Head of caudate nucleus (tissue), 42 donors: ENCODE measurements around the gene ENKD1.
"Not testable (repeated sequence)": the region's sequence is repeated elsewhere in the genome, so short reads cannot be mapped to it uniquely, and the experiment has no call there.

ENCODE experiments used
- DNase-seq, 42 donors: peaks; one replicate each; pipeline versions ENCODE4 v3.0.0 to v3.0.0-alpha.2; 2020 to 2021; ENCODE audit warnings: mixed read lengths in 7 of 42
- intact Hi-C: fragments of 100-400 bp; cut with DNase I; formaldehyde crosslinking; loops from one replicate; pipeline ENCODE4 v1.15.0; 2022

Gene ENKD1, protein sequence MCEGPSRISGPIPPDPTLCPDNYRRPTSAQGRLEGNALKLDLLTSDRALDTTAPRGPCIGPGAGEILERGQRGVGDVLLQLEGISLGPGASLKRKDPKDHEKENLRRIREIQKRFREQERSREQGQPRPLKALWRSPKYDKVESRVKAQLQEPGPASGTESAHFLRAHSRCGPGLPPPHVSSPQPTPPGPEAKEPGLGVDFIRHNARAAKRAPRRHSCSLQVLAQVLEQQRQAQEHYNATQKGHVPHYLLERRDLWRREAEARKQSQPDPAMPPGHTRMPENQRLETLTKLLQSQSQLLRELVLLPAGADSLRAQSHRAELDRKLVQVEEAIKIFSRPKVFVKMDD

DNA sequence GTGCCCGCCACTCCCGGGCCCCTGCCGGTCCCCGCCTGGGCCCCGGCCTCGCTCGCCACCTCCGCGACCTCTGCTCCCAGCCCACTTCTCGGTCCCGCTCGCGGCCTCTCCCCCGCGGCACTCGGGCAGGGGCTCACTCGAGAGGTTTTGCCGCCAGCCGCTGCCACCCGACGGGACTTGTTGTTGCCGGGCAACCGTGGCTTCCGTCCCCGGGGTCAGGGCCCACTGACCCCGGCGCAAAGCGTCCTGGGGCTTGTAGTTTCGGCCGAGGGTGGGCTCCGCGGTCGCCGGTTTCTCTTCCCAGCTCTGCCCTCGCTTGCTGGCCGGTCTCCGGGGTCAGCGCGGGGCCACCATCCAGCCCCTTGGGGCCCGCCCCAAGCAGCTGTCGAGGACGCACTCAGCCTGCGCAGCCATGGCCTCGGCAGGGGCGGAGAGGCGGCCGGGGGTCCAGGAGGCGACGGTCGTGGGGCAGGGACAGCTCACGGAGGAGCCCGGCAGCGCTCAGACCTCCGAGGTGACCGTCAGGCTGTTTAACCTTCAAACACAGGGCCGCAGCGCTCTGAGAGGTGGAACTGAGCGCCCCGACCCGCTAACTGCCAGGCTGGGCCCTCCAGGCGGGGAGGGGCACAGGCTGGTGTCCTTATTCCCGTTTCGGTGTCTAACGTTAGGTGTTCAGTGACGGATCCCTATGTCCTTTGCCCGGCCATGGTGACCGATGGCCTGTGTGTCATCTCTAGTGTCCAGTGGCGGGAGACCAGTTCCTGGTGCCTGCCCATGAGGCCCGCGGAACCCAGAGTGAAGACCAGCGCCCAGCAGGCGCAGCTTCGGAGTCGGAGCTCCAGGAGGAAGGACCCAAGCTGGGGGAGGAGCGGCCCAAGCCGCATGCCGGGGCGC is at the start of gene ENKD1, which contains the start of gene C16orf86:
TSS of gene ENKD1 (minus strand) at position 192 of the 894 bp plus-strand sequence. CDS start 308 bp downstream, outside the sequence.
TSS of gene C16orf86 (plus strand) at position 256 of the 894 bp plus-strand sequence. CDS start at position 413, 157 bp downstream.
- DNase-seq = peak; percentile 76 to 95 (median 90)
- intact Hi-C loops = loop anchor here (5.0 kb wide), 1 partner anchor 145 kb away; no protein-coding TSS in a partner anchor

DNA sequence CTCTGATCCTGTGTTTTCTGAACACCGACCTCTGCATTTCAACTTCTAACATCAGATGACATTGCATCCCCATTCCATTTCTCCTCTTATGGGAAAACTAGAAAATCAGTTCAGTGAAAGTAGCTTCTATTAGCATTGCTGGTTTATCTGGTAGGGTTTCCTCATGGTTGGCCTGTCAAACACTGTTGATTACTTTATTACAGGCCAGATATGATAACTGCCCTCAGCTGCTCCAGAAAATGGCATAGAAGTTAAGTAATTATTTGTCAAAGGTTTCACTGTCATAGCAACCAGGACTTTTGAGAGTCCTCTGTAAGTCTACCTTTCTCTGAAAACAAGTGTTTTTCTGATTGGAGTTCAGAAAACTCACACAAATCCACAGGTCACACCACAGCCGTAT is 49.5 kb upstream of the ENKD1 start:
- no peak for DNase-seq
- intact Hi-C loops = no loop called here

DNA sequence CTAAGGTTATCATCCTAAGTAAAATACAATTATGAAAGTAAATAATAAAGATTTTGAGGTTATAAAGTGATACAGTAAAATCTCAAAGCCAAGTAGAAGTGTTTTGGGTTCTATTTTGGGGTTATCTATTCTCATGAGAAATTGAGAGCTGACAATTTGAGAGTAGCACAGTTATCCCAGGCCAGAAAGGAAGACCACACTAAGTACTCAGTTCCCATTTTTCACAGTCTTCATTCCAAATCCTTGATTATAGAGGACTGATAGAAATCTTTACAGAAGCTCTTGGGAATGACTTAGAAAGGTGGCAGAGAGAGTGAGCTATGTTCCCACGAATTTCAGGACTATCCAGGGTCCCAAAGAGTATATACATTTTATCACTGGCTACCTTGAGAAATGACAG is 48.0 kb upstream of the ENKD1 start:
- intact Hi-C loops = no loop called here
- no peak for DNase-seq

DNA sequence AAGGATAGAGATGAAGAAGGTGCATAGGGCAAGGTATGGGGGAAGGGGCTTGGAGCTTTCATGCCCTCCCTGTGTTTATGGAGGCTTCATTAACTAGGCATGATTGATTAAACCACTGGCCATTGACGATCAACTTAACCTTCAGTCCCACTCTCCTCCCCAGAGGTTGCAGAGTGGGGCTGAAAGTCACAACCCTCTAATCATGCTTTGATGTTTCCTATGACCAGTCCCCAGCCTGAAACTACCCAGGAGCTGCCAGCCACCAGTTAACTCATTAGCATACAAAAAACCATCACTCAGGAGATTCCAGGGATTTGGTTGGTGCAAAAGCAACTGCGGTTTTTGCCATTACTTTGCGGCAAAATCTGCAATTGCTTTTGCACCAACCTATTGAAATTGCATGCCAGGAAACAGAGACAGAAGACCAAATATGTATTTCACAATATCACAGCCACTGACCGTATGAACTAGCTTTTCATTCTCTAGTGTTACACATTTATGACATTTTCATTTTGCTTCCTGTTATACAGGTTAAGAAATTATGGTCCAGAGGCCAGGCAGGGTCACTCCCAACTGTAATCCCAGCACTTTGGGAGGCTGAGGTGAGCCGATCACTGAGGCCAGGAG is 47.2 kb upstream of the ENKD1 start:
- intact Hi-C loops = no loop called here

DNA sequence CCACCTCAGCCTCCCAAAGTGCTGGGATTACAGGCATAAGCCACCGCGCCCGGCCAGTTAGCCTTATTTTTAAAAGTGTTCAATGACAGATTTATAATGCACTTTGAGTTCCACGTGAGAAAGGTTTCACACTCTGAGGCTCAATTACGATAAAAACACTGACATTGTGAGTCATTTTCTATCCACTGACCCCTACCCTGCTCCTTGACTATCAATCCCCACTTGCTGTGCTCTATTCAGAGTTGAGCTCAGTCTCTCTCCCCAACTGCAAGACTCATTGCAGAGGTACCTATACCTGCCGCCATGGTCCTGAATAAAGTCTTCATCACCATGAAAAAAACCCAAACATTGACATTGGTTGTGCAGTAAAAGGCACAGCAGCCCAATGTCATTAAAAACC is 44.1 kb upstream of the ENKD1 start:
- no peak for DNase-seq
- intact Hi-C loops = no loop called here

More for the DNA sequence above, 47.2 kb upstream of the ENKD1 start:
- no peak for DNase-seq

DNA sequence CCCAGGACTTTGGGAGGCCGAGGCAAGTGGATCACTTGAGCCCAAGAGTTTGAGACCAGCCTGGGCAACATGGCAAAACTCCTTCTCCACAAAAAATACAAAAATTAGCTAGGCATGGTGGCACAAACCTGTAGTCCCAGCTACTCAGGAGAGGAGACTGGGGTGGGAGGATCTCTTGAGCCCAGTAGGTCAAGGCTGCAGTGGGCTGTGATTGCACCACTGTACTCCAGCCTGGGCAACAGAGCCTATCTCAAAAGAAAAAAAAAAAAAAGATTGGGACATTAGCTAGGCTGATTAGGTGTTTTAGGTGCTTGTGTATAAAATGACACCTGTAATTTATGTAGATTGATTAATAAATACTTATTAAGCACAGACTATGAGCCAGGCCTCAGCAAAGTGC is 42.5 kb upstream of the ENKD1 start:
- intact Hi-C loops = no loop called here
- DNase-seq = no peak

DNA sequence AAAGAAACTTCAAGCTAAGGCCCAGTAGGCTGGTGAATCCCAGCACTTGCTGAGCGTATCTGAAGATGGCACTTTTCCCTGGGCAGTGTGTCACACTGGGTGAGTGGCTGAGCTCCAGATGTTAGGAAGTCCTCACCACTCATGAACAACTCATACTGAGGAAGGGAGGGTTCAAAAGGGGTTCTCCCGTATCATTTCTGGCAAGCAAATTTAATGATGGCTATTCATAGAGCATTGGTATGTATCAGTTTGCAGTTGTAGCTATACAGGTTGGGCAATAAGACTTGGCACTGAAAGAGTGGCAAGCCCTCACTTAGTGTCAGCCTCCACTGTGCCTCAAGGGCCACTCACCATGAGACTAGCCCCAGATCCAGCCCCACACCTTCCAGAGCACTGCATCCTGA is 41.8 kb upstream of the ENKD1 start:
- intact Hi-C loops = no loop called here
- DNase-seq = no peak

DNA sequence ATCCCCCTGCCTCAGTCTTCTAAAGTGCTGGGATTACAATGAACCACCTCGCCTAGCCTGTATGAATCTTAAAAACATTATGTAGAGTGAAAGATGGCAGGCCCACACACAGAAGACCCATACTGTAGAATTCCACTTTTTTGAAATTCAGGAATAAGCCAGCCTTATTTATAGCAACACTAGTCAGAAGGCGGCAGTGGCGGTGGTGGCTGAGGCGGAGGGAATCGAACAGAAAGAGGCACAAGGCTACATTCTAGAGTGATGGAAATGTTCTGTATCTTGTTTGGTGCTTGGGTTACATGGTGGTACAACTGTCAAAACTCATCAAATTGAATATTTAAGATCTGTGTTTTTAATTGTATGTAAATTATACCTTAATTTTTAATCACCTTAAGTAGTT is 41.2 kb upstream of the ENKD1 start:
- intact Hi-C loops = no loop called here
- peak in 34 of 42 donors; percentile 1 to 77 (median 42) for DNase-seq

DNA sequence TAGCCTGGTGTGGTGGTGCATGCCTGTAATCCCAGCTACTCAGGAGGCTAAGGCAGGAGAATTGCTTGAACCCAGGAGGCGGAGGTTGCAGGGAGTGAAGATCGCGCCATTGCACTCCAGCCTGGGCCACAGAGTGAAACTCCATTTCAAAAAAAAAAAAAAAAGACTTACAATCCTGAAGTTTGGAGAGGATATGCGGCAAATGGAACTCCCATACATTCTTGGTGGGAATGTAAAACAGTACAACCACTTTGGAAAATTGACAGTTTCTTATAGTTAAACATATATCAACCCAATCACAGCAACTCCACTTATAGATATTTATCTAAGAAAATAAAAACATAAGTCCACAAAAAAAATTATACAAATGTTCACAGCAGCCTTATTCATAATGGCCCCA is 40.7 kb upstream of the ENKD1 start:
- no peak for DNase-seq
- intact Hi-C loops = no loop called here

DNA sequence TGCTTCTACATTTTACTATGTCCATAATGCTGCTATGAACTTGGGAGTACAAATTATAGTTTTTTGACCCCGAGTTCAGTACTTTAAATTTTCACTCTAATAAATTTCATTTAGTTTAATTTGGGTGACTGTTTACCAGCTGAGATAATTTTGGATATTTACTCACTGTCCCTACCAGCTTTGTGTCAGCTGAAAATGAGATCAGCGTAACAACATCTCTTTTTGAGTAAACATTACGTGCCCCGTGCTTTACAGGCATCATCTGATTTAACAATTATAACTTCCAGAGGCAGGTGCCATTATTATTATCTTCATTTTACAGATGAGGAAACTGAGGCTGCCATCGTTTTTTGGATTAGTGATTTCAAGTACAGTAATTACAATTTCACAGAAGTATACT is 37.6 kb upstream of the ENKD1 start:
- no peak for DNase-seq
- intact Hi-C loops = no loop called here

DNA sequence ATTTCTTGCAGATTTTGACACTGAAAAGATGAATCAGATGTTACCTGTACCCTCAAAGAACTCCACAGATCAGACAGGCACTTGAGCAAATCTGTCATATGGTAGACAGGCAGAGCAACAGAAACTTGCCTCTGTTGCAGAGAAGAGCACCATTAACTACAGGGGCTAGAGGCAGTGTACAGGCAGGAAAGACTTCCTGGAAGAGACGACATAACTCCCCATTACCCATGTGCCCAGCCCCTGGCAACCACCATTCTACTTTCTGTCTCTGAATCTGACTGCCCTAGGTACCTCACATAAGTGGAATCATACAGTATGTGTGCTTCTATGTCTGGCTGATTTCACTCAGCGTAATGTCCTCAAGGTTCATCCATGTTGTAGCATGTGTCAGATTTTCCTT is 37.1 kb upstream of the ENKD1 start:
- intact Hi-C loops = no loop called here
- no peak for DNase-seq

DNA sequence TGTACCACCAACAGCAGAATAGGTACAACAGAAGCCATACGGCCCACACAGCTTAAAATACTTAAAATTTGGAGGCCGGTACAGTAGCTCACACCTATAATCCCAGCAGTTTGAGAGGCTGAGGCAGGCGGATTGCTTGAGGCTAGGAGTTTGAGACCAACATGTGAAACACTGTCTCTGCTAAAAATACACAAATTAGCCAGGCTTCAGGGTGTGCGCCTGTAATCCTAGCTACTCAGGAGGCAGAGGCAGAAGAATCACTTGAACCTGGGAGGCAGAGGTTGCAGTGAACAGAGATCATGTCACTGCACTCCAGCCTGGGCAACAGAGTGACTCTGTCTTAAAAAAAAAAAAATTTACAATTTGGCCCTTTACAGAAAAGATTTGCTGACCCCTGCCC is 35.6 kb upstream of the ENKD1 start:
- intact Hi-C loops = no loop called here
- no peak for DNase-seq

DNA sequence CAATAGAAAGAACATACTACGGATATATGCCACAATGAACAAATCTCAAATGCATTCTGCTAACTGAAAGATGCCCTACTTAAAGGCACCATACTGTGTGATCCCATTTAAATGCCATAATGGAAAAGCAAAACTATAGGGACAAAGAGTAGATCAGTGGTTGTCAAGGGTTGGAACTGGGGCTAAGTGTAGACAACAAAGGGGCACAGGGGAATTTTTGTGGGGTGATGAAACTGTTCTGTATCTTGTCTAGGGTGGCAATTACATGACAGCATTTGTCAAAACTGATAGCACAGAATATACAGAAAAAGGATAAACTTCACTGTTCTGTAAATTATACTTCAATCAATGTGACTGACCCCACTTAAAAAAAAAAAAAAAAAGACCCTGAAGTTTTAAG is 34.9 kb upstream of the ENKD1 start:
- intact Hi-C loops = no loop called here

DNA sequence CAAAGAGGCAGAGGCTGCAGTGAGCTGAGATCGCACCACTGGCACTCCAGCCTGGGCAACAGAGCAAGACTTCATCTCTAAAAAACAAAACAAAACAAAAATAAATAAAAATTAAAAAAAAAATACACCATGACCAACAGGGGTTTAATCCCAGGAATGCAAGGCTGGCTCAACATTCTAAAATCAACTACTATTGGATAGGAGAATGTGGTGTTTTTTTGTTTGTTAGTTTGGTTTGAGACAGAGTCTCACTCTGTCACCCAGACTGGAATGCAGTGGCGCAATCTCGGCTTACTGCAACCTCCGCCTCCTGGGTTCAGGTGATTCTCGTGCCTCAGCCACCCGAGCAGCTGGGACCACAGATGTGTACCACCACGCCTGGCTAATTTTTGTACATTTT is 32.7 kb upstream of the ENKD1 start:
- intact Hi-C loops = no loop called here
- DNase-seq = no peak

More for the DNA sequence above, 34.9 kb upstream of the ENKD1 start:
- no peak for DNase-seq

DNA sequence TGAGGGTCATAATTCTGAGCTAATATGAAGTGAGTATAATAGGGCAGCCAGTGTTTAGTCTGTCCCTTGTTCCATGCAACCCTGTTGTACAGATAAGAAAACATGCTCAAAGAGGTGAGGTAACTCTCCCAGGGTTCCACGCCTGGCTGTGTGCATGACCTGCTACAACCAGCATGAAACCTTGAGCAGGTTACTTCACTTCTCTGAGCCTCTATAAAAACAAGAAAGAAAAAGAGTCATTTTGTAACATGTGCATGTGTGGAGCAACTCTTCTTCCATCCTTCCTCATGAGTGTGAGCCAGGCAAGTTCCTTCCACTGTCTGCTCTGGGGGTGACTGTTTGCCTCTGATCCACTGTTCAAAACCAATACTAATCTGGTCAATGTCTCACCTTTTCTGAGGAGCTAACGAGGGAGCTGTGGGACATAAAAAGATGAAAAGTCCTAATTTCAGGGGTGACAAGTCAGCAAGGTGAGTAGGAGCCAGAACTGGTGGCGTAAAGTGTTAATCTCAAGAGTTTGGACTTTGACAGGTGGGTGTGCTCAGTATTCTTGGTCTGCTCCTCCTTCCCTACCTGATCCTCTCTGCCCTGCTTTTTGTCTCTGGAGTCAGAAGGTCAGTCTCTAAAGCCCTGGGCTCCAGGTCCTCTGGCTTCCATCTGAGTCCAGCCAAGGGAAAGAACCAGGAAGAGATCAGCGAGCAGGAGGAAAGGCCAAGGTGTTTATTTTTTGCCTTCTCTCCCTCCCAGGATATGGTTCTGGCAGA is 31.1 kb upstream of the ENKD1 start:
- intact Hi-C loops = no loop called here
- DNase-seq = no peak

DNA sequence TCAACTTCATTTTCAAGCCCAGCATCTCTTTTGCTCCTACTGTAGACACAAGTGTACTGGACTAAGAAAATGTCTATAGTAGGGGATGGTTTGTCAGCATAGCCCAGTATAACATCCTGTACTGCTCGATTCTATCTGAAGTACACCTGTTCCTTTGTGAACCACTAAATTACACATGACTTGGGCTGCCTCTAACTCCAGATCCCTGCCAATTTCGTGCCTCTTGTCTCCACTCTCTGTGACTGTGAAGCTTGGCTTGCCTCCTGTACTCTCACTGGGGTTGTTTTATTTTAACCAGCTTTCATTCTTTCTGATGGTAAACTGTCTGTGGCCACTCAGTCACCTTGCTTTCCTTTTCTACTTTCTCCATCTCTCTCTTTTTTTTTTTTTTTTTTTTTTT is 28.1 kb upstream of the ENKD1 start:
- no peak for DNase-seq
- intact Hi-C loops = no loop called here

DNA sequence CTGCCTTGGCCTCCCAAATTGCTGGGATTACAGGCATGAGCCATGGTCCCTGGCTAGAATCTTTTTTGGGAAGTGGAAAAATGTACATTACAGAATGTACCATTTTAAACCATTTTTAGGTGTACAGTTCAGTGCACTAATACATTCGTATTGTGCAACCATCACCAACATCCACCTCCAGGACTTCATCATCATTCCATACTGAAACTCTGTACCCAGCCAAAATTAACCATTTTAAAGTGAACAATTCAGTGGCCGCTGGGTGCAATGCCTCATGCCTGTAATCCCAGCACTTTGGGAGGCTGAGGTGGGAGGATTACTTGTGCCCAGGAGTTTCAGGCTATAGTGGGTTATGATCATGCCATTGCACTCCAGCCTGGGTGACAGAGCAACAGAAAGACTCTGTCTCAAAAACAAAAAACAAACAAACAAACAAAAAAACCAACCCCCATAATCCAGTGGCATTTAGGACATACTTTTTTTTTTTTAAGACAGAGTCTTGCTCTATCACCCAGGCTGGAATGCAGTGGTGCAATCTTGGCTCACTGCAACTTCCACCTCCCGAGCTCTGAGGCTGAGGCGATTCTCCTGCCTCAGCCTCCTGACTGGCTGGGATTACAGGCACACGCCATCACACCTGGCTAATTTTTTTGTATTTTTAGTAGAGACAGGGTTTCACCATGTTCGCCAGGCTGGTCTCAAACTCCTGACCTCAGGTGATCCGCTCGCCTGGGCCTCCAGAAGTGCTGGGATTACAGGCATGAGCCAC is 27.2 kb upstream of the ENKD1 start:
- DNase-seq, intact Hi-C loops: not testable (repeated sequence)

DNA sequence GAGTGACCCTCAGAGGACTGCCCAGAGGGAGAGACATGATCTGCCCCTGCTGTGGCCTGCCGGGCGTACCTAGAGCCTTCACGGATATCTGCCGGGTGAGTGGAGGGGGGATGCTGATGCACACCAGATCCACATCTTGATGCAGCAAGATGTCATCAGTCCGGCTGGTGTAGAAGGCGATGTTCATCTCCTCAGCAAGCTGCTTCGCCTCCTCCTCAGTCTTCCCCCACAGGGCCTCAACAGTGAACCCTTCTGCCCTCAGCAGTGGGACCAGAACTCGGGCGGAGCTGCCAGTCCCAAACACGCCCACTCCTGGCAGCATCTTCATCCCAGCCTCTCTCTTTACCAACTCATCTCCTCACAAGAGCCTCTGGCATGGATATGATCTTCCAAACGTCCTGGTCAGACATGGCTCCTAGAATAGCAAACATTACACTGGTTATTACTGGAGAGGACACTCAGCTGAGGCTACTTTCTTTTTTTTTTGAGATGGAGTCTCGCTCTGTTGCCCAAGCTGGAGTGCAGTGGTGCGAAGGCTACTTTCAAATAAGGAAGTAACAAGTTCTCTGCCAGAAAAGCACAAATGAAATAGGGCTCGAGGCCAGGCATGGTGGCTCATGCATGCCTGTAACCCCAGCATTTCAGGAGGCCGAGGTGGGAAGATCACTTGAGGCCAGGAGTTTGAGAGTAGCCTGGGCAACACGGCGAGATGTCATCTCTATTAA is 19.0 kb upstream of the ENKD1 start:
- intact Hi-C loops = no loop called here

More for the DNA sequence above, 19.0 kb upstream of the ENKD1 start:
- no peak for DNase-seq
